Ureter (tissue), 1 donor: ENCODE results near the gene LY6G5B. TPM values are rescaled to one million over a fixed set of nuclear protein-coding genes. Genes with fewer than 3 reads are reported as not detected.
A peak's percentile ranks its signal among the peaks of the same experiment; 100 is the strongest.
"Not testable (repeated sequence)": the region's sequence is repeated elsewhere in the genome, so short reads cannot be mapped to it uniquely, and the experiment has no call there.

ENCODE experiments used
- DNase-seq: peaks from one replicate; pipeline ENCODE4 v3.0.0-alpha.2; 2020; ENCODE audit warnings: low spot score
- total RNA-seq: library from RNA; stranded (reverse); gene quantifications from one replicate; pipeline ENCODE4 v1.2.4, GENCODE V29; 2023
- donor health status: DM: yes; HTN: yes; CAD: no.

The LY6G5B gene
- total RNA-seq, 1 donor from 2014 or later, result 20.6 TPM

DNA sequence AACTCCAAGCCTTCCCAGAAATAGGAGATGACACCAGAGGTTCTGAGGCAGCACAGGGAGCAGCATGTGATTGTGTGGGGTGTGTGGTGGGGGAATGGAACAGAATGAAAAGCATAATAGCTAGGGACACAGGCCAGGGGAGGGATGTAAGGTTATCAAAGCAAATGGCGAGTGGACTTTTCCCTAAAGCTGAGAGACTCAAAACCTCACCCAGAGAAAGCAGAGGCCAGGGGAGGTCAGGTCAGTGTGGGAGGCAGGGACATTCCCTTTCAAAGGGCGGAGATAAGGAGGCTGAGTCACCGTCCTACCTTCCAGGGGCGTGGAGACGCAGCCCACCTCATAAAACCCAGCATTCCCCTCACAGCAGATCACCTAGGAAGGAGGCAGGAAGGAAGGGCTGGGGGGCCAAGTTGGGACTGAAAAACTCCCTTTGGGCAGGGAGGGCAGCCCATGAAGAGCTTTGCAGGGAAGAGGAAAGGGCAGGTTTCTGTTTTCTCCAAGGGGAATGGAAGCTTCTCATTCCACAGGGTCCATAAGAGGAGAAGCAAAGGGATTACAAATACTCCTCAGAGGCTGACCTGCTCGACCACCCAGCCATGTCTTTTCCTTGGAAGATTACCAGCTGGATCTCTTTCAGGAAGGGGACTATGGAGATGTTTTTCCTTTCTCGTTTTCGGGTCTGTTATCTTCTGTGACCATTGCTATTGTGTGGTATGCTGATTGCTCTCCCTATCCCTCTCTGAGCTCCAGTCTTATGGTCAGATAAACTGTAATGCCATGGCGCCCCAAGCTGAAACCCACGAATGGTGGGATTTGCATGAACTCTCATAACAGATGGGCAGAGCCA, 20.7 kb downstream of the LY6G5B start:
- no peak for DNase-seq

DNA sequence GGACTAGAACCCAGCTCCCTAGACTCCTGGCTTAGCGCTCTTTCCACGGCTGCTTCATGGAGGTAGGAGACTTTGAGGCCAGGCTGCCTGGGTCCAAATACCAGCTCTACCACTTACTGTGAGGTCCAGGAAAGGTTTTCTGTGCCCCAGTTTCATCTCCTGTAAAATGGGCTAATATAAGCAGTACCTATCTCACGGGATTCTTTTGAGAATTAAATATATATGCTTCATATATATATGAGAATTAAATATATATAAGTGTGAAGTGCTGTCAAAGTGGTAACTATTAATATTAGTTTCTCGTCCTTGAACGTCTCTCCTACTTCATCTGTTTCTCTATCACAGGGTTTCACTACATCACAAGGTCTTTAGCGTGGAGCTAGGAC, 21.3 kb downstream of the LY6G5B start:
- DNase-seq, result no peak

DNA sequence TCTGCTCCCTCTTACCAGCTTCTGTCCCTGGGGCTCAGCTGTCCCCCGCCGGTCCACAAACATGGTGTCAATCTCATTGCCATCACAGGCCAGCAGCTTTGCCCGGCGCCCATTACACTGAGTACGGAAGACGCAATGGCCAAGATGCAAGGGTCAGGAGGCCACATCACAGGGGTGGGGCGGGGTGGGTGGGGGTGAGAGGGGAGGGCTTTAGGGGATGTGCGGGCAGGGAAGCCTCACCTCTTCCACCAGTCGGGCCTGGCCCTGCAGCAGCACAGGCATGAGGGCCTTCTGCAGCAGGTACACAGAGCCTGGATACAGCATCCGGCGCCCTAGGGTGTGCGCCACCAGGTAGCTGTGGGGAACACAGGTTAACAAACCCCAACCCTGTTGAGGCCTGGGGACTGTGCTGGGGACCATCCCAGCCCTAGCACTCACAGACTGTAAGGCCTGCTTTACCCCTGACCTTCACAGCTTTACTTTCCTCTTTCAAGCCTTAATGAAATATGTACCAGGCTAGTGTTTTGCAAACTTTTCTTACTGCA, 21.9 kb downstream of the LY6G5B start:
- DNase-seq, result no peak

DNA sequence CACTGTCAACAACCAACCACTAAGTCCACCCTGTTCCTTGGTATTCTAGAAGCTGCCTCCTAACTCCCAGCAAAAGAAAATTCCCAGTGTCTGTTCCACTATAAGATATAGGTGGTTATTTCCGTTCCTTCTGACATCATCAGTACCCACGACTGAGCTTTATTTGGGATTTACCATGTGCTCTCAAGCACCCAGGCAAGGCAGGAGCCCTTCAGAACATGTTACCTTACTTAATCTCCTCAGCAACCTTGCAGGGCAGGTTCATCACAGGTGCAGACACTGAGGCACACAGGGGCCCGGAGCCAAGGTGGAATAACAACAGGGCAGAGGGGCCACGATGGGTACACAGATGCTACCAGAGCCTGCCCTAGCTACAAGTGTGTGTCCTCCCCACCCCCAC, 22.6 kb downstream of the LY6G5B start:
- no peak for DNase-seq

DNA sequence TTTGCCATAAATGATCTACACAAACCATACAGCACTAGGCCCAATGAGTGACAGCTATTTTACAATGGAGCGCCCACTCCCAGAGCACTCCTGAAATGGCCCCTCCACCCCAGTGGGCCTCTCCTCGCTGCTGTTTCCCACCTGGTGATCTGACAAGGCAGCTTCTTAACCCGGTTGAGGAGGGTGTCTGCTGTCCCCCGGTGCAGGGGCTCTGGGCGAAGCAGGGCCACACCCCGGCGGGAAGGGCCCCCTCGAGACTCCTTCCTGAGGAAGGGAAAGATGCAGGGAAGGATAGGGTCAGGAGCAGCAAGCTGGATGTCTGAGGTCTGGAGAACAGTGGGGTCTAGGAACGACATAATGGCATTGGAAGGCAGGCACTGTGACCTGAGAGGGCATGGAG, 23.1 kb downstream of the LY6G5B start:
- DNase-seq, result no peak

DNA sequence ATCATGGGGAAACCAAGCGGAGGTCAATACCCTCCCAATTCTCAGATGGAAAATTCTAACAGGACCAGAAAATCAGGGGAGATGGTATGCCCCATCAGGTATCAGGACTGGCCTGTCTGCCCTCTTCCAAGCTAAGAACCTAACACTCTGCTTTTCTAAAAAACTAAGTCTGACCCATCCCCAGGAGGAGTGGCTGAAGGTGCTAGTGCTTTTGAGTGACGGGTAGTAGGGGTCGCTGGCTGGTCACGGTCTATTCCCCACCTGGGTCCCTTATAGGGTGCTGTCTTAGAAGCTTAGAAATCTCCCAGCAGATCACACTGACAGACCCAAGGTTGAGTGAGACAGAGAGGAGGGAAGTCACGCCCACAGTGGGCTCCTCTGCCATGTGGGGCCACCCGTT, 23.8 kb downstream of the LY6G5B start:
- DNase-seq, result no peak

DNA sequence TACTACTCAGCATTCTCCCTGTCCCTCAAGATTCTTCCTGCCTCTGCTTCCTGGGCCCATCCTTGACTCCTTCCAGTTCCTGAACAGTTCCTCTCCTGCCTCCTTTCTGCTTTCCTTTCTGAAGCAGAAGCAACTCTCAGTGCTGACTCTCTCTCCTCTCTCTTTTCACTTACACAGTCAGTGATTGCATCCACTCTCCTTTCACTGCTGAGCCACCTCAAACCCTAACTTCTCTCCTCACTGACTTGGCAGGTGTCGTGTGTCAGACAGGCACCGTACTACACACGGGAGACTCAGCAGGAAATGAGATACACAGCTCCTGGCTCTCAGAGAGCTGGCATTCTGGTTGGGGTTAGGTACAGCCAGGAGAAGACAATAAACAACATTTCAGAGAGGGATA, 27.8 kb downstream of the LY6G5B start:
- no peak for DNase-seq

DNA sequence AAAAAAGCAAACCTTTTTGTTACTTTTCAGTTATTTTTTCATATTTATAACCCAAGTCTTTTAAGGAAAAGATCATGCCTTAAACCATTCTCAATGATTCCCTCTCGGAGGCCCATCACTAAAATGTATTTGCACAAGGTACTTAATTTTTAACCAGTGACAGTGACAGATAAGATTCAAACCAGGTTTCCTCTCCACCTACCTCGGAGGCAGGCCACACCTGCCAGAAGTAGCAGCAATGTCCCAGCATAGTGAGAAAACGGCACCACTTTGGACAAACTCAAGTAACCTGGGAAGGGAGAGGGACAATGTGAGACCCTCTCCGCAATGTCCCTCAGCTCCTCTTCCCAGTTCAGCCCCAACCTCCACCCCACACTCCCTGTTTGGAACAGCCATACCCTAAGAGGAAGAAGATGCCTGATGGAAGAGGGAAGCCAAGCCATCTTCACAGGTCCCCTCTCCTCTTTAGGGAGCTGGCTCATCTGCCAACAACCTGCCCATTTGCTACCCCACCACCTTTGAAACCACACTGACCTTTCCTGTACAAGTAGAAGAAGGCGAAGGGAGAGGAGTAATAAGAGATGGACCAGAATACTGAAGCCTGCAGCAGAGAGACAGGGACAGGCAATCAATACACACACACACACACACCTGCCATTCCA, 31.1 kb downstream of the LY6G5B start:
- no peak for DNase-seq

DNA sequence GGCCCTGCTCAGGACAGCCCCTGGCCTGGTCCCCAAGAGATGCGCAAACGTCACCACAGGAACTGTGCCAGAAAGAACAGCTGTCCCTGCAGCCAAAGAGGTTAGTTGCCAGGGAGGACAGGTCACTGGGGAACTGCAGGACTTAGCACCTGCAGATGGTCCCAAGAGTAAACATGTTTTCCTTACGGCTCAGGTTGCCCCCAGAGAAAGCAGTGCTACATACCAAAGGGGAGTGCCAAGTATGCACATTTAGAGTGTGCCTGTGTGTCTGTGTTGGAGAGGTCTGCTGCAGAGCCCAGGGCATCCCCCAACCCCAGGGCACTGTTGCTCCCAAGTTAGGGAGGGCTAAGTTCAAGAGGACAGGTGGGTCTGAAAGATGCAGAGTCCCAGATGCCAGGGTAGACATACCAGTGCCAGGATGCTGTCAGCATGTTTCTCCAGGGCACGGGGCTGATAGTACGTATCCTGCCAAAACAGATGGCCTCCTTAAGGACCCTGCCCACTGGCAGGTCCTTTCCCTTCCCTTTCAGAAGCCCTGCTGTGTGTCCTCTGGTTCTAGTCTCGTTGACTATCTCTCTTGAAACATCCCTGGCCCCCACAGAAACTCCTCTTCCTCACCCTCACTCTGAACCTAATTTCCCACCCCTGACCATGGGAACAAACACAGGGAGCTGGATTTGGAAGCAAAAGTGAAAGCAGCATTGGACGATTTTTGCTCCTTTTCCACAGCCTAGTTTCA, 32.1 kb downstream of the LY6G5B start:
- DNase-seq, result no peak

DNA sequence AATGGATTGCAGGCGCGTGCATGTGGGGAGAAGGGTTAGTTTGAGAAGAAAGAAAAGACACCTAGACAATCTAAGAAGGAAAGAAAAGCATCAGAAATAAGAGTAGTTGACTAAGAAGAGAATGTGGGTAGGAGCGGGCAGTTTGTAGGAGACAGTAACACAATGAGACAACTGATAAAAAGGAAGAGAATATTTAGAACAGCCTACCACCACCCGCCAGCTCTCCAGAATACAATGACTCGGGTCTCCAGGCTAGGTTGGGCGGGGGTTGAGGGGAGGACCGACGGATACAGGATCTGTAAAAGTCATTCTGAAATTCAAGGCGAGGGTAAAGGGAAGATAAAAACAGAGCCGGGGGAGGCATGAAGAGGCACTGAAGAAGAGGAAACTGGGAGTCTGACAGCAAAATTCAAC, 32.6 kb downstream of the LY6G5B start:
- no peak for DNase-seq

DNA sequence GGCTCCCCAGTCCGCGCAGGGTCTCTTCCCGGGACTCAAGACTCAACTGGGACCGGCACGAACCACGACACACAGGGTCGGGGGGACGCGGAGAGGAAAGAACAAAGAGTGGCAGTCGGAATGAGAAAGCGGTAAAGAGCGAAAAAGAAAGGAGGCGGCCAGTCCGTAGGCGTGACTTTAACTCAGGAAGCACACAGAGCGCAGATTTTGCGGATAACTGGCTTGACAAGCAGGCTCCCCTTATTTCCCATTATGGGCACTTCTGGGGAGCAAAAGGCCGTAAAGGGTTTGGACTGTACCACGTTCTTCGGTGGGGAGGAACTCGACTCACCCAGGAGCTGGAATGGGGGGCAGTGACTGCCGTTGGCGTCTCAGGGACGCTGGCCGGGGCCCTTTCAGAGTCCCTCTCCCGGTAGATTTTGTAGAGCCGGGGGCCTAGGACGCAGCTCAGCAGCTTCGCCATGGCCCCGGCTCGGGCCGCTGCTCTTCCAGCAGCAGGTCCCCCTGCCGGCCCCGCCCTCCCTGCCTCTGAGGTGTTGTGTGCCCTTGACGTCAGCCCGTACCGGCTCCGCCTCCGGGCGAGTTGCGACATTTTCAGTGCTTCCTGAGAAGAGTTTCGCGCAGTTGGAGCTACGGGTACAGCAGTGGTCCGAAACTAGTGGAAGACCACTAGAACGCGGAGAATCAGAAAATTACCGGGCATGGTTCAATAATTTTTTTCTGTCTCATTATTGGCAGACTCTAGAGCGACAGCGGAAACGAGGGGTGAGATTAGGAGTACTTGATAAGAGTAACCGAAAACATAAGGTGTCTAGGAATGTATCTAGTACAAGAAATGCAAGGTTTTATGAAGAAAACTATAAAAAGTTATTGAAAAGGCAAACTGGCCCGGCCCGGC, 33.3 kb downstream of the LY6G5B start, which contains the start of gene ABHD16A:
Gene ABHD16A (minus strand): TSS at position 506 of the 898 bp plus-strand sequence. CDS start 43 bp downstream, at position 463.
- peak; percentile 99 for DNase-seq

DNA sequence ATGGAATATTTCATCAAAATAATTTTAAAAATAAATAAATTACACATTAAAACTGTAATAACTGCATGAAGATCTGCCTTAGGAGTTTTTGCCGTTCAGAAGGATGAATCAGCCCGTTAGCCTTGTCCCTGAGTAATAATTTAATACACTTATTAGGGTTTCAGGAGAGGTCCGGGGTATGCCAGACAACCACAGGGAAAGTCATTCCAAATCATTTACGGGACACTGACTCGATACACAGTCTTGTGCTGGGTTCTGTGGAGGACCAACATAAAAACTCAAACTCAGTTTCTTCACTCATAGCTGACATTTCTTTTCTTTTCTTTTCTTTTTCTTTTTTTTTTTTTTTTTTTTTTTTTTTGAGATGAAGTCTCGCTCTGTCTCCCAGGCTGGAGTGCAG, 36.2 kb downstream of the LY6G5B start:
- DNase-seq, result no peak

DNA sequence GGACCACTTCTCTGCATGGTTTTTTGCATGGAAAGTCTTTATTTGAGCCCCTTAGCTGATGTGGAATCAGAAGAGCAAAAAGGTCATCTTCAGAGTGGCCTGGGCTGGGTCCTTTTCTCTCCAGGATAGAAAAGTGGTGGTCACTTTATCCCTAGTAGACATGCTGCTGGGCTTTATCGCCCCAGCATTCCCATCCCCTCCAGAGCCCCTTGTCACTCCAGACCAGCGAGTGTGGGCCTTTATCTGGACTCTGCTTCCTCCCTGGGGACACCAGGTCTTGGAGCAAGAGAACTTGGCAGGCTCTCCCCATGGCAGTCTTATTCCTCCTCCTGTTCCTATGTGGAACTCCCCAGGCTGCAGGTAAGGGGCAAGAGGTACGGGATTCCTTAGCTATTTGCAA, 36.8 kb downstream of the LY6G5B start, which contains the start of gene LY6G6F:
Gene LY6G6F (plus strand): TSS at position 268 of the 400 bp plus-strand sequence. CDS start 41 bp downstream, at position 309.
- DNase-seq, result no peak

DNA sequence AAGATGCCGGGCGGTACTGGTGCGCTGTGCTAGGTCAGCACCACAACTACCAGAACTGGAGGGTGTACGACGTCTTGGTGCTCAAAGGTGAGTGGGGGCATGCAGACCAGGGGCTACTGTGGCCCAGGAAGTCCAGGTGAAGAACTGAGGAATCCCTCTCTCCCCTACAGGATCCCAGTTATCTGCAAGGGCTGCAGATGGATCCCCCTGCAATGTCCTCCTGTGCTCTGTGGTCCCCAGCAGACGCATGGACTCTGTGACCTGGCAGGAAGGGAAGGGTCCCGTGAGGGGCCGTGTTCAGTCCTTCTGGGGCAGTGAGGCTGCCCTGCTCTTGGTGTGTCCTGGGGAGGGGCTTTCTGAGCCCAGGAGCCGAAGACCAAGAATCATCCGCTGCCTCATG, 37.9 kb downstream of the LY6G5B start:
- no peak for DNase-seq

DNA sequence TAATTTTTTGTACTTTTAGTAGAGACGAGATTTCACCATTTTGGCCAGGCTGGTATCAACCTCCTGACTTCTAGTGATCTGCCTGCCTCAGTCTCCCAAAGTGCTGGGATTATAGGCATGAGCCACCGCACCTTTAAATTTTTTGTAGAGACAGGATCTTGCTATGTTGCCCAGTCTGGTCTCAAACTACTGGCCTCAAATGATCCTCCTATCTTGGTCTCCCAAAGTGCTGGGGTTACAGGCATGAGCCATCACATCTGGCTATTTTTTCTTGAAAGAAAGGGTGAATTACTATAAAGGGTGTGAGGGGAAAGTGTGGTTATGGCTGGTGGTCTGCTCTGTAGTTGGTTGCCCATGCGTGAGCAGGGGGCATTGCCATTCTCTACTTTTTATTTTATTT, 38.4 kb downstream of the LY6G5B start:
- DNase-seq, result no peak

DNA sequence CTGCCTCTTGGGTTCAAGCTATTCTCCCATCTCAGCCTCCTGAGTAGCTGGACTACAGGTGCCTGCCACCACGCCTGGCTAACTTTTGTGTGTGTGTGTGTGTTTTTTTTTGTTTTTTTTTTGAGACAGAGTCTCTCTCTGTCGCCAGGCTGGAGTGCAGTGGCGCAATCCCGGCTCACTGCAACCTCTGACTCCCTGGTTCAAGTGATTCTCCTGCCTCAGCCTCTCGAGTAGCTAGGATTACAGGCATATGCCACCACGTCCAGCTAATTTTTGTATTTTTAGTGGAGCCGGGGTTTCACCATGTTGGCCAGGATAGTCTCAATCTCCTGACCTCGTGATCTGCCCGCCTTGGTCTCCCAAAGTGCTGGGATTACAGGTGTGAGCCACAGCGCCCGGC, 39.4 kb downstream of the LY6G5B start:
- DNase-seq, result not testable (repeated sequence)

DNA sequence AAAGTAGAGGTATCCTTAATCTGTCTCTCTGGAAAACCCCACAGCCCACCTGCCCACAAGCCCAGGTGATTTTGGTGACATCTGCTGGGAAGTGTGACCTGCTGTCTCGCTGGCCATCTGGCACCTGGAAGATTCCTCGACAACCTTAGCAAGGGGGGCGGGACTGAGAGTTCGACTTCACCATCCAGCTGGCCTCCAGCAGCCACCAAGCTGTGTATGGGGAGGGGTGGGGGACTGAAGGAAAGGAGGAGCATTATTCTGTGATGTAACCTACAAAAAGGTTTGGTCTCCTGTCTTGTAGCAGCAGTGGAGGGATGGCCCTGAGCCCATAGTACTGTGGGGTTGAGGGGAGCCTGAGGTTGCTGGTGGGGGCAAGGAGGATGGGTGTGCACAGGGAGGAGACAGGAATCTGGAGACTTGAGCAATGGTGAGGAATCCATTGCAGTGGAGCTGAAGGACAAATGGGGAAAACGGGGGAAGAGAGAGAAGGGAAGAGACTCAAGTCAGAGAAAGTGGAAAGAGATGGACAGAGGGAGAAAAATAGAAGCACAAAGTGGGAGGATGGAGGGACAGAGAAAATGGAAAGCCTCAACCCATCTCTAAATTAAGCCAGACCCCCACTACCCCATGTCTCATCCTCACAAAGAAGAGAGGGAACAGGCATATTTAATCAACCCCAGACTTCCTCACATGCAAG, 40.9 kb downstream of the LY6G5B start:
- no peak for DNase-seq

DNA sequence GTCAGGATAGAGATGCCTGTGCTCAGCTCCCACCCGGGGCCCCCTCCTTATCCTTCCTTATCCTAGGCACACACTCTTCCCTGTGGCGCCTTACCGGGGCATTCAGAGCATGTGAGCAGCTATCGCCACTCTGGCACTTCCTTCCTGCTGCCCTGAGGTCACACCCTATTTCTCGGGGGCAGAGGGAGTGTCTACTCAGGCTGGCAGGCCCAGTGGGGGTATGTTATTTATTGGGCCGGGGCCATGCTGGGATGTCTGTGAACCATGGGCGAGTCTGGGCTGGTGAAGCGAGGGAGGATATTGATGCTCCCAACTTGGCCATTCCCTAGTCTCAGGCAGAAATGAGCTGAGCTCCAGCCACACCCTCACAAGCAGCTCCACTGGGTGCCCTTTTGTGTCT, 41.5 kb downstream of the LY6G5B start:
- no peak for DNase-seq

DNA sequence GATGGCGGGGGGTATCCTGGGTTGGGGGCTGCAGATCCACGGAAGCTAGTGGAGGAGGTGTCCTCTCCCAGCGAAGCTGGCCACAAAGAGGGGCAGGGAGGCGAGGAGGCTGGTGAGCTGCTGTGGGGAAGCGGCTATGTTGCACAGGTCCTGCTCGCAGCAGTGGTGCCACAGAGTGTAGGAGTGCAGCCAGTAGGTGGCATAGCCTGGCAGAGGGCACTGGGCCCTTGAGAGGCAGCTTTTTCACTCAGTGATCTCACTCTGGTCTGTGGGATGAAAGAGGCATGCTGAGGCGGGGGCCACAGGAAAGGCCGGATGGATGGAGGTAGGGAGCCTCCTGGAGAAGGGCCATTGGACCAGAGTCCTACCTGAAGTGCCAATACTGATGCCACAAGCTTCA, 42.5 kb downstream of the LY6G5B start:
- no peak for DNase-seq

DNA sequence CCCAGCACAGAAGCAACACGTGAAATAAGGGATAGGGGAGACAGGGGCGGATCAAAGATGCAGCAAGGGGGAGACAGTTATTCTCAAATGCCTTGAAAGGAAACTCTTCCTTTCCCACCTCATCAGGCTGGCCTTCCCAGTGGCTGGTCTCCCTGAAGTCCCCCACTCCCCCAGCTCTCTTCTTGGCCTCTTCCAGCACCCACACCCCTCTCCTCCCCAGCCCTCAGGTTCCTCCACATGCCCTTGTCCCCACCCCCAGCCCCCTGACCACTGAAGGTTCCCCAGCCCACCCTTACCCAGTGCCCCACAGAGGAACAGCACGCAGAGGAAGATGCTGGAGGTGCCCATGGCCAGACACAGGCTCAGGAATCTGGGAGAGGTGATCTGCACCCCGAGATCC, 43.7 kb downstream of the LY6G5B start:
- DNase-seq, result no peak
